ENCODE data around the gene HNRNPA1L2.
"Not testable (repeated sequence)": the region's sequence is repeated elsewhere in the genome, so short reads cannot be mapped to it uniquely, and the experiment has no call there.

The HNRNPA1L2 gene

GRCh38 chr13:52644108-52644507 is 1.9 kb downstream of the HNRNPA1L2 start:
- no peak for DNase-seq (ENCODE audit: extremely low read depth in 1 of 2, low read depth in 1 of 2)

DNA sequence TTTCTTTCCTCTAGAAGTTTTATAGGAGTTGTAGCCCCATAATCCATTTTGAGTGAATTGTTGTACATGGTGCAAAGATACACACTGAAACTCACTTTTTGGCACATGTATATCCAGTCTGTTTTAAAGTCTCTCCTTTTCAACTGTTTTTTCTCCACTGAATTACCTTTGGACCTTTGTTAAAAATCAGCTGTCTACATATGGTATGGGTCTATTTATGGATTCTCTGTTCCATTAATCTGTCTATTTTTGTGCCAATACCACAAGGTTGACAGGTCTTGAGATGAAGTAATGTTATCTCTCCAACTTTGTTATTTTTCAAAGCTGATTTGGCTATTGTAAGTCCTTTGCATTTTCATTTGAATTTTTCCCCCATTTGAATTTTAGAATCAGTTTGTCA is 4.7 kb downstream of the HNRNPA1L2 start:
- no peak for DNase-seq (ENCODE audit: extremely low read depth in 1 of 2, low read depth in 1 of 2)

DNA sequence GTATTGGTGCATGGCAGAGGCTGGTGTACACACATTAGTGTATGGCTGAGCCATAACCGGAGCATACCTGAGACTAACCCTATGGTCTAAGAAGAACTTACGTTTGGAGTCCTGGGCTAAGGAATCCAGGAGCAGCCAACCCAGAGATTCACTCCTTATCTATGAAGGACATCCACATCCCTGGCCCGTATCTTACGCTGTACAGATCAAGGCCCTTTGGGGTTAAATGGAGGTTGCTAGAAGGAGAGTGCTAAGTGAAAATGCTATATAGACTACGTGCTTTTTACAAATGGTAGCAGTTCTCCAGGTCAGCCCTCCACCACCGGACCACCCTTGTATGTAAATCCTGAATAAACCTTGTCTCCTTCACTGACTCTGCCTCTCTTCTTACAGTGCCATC is 8.5 kb downstream of the HNRNPA1L2 start:
- no peak for DNase-seq (ENCODE audit: extremely low read depth in 1 of 2, low read depth in 1 of 2)

GRCh38 chr13:52651897-52652195 is 9.6 kb downstream of the HNRNPA1L2 start:
- no peak for DNase-seq (ENCODE audit: extremely low read depth in 1 of 2, low read depth in 1 of 2)

DNA sequence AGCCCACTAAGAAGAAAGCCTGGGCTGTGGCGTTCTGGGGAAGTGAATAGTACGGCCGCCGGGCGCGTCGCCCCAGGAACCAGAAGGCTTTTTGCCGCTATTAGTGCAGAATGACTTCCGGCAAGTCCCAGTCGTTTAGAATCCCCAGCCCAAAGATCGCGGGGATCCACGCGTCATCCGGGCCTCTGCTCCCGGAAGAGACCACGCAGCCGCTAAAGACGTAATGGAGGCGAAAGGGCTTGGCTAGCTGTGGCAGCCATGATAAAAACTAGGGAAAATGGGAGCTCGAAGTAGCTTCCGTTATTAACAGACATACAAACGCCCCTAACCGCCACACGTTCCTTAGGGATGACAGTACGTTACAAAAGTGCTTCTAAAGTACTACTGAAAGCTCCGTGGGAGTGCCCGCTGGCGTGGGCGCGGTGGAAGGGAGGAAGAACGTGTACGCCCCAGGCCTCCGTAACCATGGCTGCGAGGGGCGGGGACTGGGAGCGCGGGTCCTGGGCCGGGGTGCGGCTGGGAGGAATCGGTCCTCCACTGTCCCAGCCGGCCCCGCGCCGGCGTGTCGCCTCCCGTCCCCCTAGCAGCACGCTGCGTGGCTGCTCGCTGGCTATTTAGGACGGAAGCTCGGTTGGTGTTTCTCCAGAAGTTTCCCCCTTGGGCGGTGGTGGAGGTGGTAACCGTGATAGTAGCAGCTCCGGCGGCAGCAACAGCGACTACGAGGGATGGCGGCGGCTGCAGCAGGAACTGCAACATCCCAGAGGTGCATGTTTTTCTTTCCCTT is 10.2 kb downstream of the HNRNPA1L2 start, which contains the start of gene SUGT1:
Gene SUGT1, plus strand, starts transcription at position 641 of the 784 bp plus-strand sequence. Its CDS starts 85 bp downstream, at position 726.
- peak; percentile 83 to 93 for DNase-seq (ENCODE audit: extremely low read depth in 1 of 2, low read depth in 1 of 2)

GRCh38 chr13:52652980-52653303 is 10.7 kb downstream of the HNRNPA1L2 start:
- DNase-seq (ENCODE audit: extremely low read depth in 1 of 2, low read depth in 1 of 2), result peak in 1 of 2 donors; percentile 3

GRCh38 chr13:52659340-52659739 is 17.1 kb downstream of the HNRNPA1L2 start:
- DNase-seq (ENCODE audit: extremely low read depth in 1 of 2, low read depth in 1 of 2), result no peak

- DNase-seq (ENCODE audit: extremely low read depth in 1 of 2, low read depth in 1 of 2), result no peak
Observed at GRCh38 chr13:52664272-52664671, 22.0 kb downstream of the HNRNPA1L2 start.

DNA sequence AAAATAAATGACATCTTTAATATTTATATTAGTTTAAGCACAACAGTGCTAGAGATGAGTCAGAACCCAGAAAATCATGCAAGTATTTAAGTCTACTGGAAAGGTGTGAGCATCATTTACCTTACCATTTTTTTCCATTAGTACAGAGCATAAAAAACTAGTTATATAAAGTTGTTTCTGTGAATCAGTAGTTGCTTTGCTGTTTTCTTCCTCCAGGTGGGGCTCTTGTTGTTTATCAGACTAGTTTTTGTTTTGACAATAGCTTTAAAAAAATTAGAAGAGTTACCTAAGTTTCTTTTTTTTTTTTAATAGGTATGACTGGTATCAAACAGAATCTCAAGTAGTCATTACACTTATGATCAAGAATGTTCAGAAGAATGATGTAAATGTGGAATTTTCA is 23.1 kb downstream of the HNRNPA1L2 start:
- DNase-seq (ENCODE audit: extremely low read depth in 1 of 2, low read depth in 1 of 2), result no peak

DNA sequence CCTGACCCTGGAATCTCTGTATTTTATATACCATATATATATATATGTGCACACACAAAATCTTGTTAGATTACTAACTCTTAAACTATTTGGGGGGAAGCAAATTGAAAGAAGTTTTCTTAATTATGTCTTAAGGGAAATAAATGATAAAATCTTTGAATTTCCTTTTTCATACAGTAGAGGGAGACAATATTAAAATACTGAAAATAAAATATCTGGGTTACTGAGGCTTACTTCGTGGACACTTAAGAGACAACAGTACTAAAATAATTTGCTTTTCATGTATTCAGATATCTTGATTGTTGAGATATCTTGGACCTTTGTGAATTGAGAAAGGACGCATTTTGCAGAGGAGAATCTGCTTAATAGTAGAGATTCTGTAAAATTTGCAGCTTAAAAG is 27.4 kb downstream of the HNRNPA1L2 start:
- DNase-seq (ENCODE audit: extremely low read depth in 1 of 2, low read depth in 1 of 2), result no peak

GRCh38 chr13:52670726-52671125 is 28.5 kb downstream of the HNRNPA1L2 start:
- no peak for DNase-seq (ENCODE audit: extremely low read depth in 1 of 2, low read depth in 1 of 2)

DNA sequence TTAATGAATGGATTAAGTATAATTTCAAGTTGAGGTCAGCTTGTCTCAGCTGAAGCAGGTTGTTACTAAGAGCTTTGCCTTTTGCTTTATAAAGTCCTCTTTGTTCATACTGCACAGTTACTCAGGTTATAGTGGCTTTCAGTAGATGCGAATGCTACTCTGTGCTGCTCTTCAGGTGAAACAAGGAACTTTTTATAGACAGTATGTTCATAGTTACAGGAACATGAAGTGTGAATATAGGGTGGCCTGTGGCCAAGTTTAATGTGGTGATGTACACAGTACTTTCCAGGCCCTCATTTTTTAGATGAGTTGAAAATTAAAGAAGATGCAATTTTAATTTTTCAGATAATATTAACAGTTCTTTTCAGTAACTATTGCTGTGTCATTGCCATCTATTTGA is 31.2 kb downstream of the HNRNPA1L2 start:
- no peak for DNase-seq (ENCODE audit: extremely low read depth in 1 of 2, low read depth in 1 of 2)

DNA sequence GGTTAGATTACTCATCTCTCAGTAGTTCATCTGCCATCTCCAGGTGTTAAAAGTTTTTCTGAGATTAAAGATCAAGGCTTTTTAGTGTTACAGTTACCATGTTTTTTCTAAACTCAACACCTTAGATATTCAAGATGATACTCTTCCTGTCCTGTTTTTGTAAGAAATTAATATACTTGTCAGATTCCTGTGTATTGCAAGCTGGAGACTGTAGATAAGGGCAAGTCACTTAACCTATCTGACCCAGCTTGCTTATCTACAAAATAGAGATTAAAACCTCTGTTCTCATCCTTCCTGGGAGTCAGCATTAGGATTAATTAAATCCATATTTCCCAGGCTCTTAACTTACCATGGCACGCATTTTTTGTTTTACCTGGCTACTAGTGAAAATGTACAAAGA is 35.6 kb downstream of the HNRNPA1L2 start:
- DNase-seq (ENCODE audit: extremely low read depth in 1 of 2, low read depth in 1 of 2), result no peak

DNA sequence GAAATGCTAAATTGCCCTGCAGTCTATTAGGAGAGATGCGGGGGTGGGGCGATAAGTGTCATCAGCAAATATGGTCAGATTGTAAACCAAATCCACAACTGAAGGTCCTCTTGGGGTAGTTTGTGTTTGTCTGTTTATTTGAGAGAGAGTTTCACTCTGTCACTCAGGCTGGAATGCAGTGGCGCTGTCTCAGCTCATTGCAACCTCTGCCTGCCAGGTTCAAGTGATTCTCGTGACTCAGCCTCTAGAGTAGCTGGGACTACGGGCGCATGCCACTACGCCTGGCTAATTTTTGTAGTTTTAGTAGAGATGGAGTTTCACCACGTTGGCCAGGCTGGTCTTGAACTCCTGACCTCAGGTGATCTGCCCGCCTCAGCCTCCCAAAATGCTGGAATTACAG is 43.6 kb downstream of the HNRNPA1L2 start:
- DNase-seq (ENCODE audit: extremely low read depth in 1 of 2, low read depth in 1 of 2), result not testable (repeated sequence)

DNA sequence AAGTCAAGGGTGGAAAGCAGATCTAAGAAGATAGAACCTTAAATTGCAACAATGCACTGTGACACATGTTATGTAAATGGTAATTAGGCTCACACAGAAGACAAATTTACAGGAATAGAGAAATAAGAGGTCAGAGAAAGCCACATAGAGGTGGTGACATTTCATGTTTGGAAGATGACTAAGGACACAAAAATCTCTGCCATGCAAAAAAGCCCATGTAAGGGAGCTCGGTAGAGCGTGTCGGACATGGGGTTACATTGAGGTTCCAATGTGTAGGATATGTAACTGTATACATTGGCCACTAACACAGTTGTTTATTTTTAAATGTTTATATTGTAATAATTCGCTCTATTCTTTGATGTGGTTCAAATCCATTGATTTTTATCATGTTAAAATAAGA is 44.1 kb downstream of the HNRNPA1L2 start:
- DNase-seq (ENCODE audit: extremely low read depth in 1 of 2, low read depth in 1 of 2), result no peak
